ENCODE results near the gene SBF2.

Gene SBF2
- 37.4 to 87.0 (median 60.3) reads per million in 18 experiments for total RNA-seq

DNA sequence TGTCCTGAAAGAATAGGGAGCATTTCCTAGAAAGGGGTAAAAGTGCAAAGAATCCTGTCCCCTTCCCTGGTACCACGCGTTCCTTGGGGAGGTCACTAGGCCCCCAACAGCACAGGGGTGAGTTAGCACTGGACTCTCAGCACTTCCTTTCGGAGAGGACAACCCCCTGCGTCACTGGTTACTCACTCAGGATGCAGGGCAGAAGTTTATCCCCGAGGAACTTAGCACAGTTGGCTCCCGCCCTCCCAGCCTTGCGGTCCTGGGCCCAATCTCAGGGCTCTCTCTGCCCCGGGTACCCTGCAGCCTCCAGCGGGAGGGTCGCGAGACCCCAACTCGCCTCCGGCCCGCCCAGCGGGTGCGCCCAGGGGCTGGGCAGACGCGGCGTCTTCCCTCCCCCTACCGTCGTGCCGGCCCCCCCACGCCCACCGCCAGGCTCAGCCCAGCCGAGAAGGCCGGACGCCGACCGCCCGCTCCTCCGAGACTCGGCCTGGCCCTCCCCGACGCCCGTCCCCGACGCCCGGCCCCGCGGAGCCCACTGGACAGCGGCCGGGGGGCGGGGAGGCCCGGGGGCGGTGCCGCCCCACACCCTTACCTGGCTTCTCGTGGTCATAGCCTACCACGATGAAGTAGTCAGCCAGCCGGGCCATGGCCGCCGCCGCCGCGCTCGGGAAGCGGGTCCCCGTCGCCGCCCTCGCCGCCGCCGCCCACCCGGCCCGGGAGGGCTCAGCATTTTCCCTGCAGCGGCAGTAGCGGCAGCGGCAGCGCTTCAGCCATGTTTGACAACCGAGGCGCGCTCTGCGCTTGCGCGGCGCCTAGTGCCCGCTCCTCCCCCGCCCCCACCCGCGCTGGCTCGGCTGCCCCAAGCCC, at the start of gene SBF2:
Gene SBF2, minus strand, starts transcription at position 797 of the 867 bp plus-strand sequence. Its CDS starts 150 bp downstream, at position 647.
- peak; percentile 87 to 89 for DNase-seq

DNA sequence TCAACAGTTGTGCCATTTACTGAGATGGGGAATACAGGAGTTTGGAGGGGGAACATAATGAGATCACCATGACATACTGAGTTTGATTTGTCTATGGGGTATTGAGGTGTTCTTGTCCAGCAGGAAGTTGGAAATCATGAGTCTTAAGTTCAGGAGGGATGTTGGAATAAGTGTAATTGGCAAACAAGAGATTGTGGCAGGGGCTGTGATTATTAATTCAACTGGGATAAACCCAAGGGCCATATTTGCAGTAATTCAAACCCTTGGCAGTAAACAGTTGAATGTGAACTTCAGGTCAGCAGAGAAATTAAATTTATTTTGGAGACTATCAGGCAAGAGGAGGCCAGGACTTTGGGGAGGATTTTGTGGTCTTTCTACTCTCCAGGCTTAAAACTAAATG, 44.3 kb upstream of the SBF2 start:
- no peak for DNase-seq

DNA sequence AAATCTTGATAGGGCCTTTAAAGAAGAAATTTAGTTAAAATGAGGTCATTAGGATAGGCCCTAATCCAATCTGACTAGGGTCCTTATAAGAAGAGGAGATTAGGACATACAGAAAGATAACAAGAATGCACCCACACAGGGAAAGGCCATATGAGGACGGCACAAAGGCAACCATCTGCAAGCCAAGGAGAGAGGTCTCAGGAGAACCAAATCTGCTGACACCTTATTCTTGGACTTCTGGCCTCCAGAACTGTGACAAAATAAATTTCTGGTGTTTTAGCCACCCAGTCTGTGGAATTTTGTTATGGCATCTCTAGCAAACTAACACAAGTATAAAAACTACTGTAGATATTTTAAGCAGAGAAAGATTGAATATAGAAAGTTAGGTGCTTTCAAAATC, 39.5 kb upstream of the SBF2 start:
- no peak for DNase-seq

DNA sequence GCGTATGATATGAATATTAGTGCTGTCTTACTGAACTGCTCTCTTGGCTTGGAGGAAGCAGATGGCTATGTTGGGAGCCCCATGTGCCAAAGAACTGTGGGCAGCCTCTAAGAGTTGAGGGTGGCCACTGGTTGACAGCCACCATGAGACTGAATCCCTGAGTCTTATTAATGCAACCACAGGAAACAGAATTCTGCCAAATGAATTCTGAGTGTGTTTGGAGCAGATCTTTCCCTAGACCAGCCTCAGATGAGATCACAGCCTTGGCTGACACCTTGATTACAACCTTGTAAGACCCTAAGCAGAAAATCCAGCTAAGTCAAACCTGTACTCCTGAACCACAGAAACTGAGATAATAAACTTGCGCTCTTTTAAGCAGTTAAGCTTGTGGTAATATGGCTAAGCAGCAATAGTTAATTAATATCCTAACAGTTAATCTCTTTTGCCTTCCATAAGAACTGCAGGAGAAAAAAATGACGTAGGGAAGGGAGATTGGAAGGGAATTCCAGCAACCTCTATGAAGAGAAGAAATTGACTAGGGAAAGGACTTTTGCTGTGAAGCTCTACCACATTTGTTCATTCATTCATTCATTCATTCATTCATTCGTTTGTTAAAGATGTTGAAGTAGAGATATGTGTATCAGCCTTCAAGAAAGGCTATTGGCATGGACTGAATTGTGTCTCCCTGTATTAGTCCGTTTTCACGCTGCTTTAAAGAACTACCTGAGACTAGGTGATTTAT, 37.7 kb upstream of the SBF2 start:
- no peak for DNase-seq

DNA sequence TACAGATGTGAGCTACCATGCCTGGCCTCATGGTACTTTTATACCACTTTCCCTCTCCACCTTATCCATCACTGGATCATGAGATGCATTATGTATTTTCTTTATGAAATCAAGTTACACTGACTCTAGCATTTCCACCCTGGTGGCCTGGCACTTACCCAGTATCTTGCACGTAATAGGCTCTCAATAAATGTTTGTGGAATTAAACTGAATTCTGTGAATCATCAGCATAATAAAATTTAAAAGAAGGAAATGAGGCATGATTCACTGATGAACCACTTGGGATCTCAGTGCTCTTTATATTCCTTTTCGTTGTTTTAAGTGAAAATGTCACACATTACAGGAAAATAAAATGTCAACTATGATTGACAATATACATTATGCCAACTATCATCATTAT, 35.9 kb upstream of the SBF2 start:
- DNase-seq = no peak

DNA sequence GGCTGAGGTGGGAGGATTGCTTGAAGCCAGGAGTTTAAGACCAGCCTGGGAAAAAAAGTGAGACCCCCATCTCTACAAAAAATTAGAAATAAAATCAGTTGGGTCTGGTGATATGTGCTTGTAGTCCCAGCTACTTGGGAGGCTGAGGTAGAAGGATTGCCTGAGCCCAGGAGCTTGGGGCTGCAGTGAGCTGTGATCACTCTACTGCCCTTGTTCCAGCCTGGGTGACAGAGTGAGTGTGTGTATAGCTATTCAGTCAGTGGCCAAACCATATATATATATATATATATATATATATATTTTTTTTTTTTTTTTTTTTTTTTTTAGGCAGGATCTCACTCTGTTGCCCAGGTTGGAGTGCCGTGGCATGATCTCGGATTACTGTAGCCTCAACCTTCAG, 35.3 kb upstream of the SBF2 start:
- DNase-seq = no peak

DNA sequence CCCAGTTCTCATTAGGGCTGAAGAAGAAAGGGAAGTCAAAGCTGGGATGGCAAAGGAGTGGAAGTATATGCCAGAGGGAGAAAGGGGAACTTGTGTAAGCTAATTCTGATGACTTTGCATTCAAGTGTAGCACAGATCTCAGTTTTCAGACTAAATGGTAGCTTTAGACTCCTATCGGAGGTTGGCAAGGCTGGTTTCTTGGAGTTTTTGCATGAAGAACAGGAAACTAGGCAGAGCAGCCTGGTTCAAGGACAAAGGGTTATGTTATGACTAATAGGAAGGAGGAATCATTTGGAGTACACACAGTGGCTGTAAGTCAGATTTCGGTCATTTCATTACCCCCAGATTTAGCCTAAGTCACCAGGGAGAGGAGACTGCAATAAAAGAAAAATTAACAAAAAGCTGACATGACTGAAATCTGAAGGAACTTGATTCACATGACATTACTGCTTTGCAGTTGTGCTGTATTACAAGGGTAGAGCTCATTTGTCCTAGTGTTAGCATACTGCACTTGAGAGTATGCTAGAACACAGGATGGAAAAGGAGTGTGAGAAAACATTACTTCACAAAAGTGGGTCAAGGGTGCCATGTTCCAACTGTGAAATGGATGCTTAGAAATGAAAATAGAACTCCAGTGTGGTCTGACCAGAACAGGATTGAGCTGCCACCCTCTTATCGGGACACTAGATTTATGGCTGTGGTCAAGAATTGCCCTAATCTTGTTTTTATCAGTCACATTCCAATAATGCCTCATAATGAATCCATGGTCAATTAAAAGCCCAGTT, 34.5 kb upstream of the SBF2 start:
- DNase-seq = peak; percentile 62 to 82

DNA sequence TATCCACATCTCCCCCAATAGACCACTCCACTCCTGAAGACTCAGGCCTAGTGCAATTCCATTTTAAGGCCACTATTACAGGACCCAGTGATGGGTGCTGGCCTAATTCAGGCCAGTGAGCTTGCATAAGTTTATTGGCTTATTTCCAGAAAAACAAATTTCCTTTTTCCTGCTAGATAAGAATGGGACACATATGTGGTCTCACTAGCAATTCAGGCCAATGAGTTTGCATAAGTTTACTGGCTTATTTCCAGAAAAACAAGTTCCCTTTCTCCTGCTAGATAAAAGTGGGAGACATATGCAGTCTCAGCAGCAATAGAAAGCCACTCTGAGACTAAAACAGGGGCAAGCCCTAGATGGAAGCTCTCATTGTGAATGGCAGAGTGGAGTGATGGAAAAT, 33.2 kb upstream of the SBF2 start:
- DNase-seq = peak in 1 of 2 donors; percentile 56

DNA sequence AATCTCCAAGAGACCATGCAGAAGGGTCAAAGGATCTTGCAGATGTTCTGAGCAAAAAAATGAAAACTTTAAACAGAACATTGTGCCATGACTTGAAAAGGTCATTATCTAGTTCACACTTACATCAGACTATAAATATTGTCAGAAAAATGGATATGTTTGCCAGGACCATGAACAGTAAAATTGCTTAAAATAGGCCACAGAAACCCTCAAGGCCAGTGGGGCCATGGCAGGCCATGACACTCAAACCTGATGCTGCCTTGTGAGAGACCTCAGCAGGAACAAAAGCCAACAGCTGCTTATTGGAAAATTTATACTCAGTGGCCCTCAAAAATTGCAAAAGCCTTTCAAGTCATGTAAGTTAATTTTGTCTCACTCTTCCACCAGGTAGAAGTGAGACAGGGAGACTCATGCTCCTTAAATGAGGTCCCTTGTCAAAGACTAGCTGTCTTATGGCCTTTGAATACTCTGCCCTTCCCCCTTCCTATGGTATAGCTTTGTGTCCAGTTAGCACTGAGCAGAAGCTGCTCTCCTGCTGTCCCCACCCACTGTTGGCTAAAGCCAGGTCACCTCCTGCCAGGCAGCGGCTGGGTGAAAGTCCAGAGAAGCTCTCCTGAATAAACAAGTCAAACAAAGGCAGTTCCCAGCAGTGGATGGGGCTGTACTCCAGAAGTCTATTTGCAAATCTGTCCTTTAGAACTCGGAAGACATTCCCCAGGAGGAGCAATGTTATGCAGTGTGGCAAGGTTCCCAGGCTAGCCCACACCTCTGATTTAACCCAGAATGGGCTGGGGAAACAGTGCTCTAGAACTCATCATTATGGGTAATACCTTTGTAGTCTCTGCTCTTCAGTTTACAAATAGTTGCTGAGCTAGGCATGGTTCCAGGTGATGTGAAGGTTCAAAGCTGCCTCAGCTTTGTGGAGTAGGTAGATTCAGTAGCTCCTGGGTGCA, 32.3 kb upstream of the SBF2 start:
- no peak for DNase-seq

DNA sequence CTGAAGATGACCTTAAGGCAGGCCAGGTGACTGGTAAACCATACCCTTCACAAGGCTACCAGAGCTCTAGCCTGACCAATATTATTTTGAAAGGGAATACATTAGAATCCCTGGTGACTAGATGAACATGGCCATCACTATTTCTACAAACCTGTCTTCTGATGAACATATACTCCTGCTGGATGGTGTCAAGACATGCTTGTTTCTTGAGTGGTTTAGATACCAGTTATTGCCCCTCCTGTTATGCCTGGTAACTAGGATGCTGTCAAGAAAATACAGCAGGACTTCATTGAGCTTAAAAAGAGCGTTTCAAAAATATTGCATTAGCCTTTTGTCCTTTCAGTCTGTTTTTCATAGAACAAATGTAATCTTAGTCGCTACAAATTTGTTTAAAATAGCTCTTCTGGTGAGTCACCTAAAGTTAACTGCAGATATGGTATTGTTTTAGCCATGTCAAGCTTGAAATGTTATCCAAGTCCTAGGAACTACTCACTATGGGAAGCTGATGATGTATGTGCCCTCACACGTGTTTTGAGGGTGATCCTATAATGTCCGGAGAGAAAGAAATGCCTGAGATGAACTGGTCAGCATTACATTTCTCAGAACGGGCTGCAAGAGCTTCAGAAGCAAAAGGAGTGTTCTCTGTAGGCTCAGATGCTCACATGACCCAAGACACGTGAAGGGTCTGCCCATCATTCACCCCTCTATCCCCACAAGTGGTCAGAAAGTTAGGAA, 31.4 kb upstream of the SBF2 start:
- DNase-seq = no peak

DNA sequence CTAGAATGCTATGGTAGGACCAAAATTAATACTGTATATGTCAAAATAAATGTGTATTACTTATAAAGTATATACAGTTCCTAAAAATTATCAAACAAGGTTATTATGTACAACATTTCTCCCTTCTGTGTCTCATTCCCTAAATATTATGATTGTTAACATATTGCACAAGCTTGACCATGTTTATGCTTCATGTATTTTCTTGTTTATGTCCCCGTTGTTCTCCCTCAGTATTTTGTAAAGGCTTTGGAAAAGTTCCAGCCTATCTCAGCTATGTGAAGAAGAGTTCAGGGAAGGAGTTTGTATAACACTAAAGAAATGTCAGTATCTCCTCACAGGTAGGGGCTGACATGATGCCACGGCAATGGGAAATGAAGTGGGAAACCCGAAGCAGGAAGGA, 30.5 kb upstream of the SBF2 start:
- DNase-seq = no peak

DNA sequence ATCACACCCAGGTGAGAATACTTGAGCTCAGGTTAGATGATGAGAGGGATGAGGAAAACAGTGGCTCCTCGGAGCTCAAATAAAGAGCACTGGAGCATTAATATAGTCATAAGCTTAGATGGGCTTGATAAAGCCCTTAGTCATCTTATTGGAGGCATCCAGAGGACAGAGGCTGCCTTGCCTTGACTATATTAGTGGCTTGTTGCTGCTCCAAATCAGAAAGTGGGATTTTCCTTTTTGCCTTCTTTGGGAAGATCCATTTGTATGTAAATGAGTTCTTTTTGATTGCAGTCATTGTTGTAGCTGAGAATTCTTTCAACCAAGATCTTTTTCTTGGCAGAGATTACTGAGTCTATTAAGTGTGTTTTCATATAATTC, 29.8 kb upstream of the SBF2 start:
- no peak for DNase-seq

DNA sequence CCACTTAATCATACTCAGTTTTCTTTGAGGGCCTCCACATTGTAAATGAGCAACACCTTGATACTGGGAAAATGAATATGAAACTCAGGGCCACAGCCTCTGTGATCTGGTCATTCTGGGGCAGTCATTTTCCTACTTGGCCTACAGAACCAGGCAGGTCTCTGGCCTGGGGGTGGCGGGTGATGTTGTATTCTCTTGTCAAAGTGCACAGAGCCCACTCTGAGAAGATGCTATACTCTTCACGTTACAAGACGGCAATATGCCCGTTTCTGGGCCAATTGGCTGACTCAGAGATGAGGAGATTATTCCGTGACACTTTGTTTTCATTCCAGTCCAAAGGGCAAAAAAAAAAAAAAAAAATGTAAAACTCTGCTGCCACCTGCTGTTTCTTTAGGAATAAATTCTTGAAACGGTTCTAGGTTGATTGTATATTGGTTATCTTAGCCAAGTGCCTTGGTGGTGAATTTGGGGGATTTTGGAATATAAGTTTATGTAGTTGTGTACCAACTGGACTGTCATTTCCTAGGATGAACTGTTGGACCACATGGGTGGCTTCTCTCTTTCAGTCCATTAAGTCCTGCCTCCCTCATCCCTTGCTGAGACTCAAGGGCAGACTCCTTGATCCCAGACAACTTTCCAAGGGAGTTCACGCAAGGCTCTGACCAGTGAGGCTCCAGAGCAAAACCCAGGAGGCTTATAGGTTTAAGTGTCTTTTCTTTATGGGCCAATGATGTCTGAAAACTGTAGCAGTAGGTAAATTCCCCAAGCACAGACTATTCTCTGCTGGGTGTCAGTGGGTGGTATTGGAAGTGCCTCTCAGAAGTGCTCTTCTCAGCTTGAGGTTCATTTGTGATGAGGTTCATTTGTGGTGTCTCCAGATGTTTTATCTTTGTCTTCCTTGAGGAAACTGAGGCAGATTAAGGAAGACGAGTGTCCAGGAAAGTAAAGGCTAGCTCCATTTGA, 29.1 kb upstream of the SBF2 start:
- DNase-seq = peak; percentile 63 to 82

DNA sequence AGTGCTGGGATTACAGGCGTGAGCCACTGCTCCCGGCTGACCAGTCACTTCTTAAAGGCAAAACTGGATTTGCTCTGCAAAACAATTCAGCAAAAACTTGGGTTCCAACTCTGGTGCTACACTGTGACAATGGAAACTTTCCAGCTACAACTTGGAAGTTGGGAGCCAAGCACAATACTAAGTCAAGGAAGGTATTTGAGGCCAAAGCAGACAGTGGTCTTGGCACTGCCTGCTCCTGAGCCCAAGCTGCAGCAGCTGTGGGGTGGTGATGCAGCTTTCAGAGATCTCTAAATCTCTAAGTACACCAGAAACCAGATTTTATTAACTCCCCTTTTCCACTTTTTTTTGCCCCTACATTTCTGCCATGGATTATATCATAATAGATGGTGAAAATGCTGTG, 28.4 kb upstream of the SBF2 start:
- DNase-seq = no peak

DNA sequence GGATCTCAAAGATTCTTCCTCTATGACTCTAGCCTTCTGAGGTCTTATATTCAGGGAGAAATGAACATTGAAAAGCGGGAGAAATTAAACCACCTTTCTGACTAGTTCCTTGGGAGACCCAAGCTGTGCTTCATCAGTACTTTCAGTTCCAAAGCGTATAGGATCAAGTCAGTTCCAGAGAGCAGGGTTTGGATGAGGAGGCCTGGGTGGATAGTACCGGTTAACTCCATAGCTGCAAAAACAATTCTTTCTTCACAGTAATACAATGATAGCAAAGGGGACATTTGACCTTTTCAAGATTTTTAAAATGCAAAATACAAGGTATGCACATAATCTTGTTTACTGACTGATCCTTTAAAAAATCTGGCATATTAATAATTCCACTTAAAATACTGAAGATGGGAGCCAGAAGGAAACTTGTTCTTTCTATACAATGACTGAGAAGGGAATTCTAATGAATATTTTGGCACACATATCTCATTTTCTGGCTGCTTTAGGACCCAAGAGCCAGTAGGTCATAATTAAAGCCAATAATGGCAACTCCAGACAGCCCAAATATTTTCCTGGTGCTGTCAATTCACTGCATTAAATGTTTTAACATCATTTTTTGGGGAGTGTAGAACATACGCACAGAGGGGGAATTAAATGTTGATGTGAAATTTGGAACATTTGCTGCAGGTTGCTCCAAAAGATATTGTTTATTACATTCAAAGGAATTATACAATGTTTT, 26.9 kb upstream of the SBF2 start:
- DNase-seq = no peak

DNA sequence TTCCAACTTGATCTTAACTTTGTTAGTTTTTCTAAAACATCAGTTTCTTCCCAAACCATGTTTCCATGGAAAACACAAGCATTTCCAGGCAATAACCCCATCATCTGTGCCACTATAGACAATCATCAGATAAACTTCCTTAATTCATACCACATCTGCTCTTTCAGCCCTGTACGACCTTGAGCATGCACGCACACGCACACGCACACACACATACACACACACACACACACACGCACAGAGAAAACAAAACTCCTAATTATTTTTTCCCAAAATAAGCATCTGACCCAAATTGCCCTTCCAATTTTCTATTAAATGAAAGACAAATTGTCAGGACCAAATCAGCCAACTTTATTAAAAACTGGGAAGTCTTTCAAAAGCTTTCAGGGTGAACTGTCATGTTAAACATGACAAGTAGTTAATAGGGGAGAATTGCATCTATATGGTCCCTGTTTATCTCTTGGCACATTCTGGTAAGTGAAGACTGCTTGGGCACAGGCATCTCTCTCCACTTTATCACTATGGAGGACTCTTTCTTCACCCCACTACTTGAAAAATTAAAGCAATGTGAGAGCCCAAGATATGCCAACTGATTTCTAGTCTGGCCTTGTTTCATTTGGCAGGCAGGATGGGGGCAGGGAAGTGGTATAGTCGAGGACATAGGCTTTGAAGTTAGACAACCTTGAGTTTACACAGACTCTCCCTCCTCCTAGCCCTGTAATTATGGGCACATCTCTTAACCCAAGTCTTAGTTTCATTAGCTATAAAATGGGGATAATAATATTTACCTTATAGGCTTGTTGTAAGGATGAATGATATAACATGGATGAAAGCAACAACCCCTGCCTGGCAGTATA, 25.9 kb upstream of the SBF2 start:
- DNase-seq = no peak

DNA sequence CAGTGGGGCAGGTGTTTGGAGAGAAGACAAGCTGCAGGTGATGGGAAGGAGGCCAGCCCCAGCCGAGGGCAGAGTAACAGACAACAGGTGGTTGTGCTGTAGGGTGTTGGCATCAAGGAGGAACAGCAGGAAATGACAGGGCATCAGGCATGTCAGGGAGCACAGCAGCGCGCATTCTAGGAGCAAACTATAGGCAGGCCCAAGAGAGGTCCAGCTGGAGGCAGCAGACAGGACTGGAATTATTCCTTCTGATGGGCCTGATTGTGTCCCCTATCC, 24.4 kb upstream of the SBF2 start:
- DNase-seq = no peak

DNA sequence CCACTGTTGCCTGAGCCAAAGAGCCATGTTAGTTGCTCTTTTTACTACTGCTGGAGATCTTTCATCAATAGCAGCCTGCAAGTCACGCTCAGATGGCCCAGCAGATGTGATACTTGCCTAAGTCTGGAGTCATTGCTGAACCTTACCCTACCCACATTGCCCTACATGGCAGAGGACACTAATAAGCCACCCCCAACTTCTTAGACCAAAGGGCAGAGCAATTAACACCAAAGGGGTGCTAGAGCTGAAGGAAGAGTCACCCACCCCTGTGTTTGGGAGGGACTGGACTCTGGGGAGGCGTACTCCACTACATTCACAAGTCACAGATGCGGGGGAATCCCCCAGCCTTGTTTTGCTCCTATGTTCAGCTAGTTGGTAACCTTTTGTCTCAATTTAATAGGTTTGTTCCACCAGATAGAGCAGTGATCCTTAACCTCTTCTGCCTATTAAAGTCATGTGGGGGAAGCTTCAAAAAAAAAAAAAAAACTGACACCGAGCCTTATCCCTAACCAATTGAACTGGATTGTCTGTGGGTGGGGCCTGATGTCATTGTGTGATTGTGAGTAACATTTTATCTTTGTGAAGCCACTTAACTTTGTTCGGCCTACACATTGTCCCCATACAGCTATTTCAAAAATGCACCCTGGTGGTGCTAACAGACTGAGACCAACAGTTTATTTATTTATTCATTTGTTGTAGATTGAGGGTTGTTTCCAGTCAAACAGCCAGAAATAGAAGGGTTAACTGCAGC, 23.9 kb upstream of the SBF2 start:
- no peak for DNase-seq

Measured in inflammatory macrophage (primary cell).